DMS114 treated with DMSO at 0.1 percent for 48 hours (cell line): Measurements from ENCODE around the gene SERPINB13.

ENCODE experiments used
- DNase-seq: peaks from one replicate; lab custom pipeline; 2025; ENCODE audit not compliant: unreplicated experiment; lab: John Stamatoyannopoulos, UW

SERPINB13 gene

GRCh38 chr18:63646936-63647335 is 59.8 kb downstream of the SERPINB13 start:
- no peak for DNase-seq

- no peak for DNase-seq
Observed at GRCh38 chr18:63648241-63648640, 61.1 kb downstream of the SERPINB13 start.
